ENCODE results near the gene RGS3.

RGS3 gene

DNA sequence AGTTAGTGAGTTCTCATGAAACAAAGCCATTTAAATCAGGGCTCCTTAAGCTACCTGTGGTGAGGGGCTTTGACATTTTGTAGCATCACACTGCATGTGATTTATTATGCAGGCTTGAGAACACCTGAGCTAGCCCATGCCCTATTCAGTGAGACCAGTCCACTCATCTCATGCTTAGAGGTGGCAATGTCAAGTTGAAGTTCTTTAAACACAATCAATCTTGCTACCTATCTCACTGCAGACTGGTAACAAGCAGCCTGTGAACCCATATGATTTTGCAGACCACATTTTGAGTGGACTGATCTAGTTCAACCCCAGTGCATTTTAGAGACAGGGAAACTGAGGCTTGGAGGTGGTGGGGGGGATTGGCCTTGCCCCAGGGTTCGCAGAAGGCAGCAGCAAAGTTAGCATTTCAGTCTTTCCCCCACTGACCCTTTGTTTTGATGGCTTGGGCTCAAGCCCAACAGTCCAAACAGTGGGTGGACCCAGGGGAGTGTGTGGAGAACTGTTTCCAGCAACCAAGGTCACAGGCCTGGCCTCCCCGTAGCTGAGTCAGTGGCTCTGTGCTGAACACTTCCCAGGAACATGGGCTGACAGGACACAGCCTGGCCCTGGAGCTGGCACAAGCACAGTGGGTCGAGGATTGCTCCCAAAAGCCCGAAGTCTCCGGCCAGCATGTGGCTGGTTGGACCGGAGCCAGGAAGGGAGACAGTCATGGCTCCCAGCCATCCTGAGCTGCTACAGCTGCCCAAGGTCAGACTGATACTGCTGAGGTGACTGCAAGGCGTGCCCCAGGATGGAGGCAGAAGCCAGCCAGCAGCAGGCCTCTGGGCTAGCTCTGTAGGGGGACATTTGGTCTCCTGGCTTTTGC is 95.3 kb downstream of the RGS3 start:
- no peak for ATAC-seq

- no peak for ATAC-seq
Observed at GRCh38 chr9:113559834-113560800, 96.6 kb downstream of the RGS3 start.

DNA sequence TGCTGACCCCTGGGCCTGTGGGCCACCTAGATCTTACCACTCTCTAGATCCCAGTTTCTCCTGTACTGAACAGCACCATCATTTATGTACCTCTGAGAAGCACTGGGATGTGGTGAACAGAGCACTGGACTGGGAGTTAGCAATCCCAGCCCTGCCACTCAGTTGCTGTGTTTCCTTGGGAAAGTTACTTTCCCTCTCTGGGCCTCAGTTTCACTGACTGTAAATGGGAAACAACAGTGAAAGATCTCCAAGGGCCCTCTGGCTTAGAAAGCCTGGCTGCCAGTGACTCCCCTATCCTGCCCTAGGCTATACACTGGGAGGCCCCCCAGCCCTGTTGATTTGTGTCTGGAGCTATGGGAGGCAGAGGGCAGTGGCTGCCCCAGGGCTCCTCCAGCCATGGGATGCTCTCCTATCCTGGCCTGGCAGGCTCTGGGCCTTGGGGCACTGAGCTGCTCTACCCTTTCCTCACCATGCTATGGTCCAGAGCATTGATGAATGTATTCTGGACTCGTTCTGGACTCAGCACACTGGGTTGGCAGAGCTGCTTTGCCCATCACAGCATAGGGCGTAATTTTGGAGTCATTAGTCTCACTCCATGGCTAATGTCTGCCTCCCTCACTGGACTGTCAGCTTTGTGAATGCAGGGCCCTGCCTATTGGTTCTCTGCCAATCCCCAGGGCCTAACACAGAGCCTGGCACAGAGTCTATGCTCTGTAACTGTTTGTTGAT is 99.3 kb downstream of the RGS3 start:
- no peak for ATAC-seq

DNA sequence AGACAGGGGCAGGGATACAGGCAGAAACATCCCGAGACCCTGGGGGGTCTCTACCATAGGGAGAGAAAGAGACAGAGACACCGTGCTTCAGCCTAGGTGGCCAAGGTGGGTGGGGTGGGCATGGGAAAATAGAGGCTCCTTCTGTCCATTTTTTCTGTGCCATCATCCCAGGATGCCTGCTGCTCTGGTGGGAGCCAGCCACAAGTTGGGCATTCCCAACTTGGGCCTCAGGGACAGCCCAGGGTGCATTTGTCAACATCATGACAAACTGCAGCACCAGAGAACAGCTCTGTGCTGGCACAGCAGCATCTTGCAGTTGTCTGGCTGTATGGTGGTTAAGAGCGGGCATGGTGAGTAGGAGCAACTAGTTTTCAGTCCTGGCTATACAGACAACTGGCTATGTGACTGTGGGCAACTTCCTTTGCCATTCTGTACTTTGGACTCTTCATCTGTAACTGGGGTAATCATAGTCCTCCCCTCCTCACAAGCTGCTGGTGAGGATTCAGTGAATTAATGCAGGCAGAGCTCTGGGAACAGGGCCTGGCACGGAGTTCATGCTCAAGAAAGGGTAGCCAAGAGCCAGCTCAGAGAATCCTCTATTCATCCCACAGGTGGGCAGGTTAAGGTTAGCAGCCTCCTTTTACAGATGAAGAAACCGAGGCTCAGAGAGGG is 100.4 kb downstream of the RGS3 start:
- ATAC-seq = no peak

DNA sequence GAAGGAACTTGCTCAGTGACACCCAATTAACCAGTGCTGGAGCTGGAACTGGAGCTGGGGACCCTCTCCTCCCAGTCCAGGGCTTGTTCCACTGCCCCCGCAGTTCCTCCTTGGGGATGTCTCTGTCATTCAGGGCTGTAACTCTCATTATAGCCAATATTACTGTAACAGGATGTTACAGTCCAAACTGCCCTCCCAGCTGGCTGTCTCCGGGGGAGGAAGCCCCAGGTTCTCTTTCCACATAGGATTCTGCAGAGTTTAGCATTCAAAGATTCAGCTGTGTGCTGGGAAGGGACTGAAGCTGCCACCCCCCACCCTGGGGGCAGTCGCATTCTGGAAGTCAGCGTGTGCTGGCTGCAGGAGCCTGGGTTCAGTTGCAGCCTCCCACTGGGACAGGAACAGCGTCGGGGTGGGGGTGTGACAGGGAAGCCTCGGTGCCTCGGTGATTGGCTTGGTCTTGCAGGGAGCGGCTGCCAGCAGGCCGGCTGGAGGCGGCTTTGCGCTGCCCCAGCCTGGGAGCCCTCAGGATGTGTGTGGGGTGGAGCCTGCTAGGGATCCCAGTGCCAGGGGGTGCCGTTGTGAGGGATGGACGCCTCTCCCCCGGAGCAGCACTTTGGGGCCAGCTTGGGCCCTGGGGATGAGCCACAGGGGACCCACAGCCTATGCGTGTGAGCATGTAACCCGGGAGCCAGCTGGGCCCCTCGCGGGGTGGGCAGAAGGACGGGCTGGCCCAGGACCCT is 101.1 kb downstream of the RGS3 start:
- ATAC-seq = no peak

- no peak for ATAC-seq
Observed at GRCh38 chr9:113566016-113566711, 102.6 kb downstream of the RGS3 start.

GRCh38 chr9:113566712-113567071 is 103.2 kb downstream of the RGS3 start:
- no peak for ATAC-seq

GRCh38 chr9:113567361-113568080 is 104.0 kb downstream of the RGS3 start:
- ATAC-seq = no peak

DNA sequence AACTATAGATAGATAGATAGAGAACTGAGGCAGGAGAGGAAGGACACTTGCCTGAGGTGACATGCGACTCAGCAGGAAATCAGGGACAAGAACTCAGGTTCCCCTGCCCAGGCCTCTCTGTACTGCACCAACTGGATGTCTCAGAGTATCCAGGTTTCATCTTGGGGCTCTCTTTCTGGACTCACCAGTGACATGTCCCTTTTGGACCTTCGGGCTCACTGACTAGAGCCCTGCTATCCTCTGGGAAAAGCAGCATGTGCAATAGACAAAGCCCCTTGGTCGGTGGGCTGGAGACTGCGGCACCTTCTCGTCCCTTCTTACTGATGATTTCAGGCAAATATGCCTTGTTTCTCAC is 104.5 kb downstream of the RGS3 start:
- ATAC-seq = no peak

DNA sequence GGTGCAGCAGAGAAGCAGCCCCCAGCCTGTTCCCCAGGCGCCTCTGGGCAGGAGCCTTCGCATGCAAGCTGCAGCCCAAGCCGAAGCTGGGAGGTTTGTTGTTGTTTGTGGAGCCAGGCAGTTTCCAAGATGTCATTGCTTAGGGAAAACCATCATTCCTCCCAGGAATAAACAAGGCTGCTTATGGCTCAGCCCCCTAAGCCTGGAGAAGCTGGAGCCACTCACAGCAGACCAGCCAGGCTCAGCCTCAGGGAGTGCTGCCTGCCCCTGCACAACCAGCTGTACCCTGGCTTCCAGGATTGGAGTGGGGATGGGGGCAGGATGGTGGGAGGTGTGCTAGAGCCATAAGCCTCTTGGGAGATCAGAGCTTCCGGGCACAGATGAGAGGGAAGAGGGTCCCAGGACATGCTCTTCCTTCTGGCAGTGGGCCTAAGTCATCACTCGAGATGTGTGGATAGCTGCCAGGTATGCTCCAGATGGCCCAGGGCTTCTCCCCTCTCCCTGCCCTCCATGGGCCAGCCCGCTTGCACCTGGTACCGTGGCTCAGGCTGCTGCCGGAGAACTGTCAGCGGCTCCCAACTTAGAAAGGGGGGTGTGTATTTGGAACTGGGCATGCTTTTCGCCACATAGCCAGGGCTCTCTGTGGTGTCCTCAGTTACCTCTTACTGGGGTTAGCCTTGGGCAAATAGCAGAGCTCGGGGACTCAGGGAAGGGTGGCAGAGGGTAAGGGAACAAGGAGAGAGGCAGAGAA is 105.2 kb downstream of the RGS3 start:
- no peak for ATAC-seq

DNA sequence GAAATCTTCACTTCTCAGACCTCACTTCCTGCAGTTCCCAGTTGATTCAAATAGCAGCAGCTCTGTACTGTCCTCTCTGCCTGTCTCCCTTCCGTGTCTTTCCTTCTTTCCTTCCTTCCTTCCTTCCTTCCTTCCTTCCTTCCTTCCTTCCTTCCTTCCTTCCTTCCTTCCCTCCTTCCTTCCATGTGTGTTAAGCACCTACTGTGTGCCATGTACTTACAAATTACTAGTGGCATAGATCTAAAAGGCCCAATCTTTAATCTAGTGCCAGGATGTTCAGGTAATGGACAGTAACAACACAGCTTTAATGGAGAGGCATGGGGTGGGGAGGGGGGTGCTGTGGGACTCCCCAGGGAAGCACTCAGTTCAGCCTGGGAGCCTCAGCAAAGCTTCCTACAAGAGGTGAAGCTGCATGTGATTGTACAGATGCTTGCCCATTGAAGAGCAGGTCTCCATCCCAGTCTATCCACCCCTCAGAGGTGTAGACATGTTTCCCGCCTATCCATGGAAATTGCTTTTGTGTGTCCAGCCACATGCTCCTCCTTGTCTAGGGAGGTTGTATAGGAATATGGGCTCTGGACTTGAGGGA is 106.0 kb downstream of the RGS3 start:
- ATAC-seq = no peak

DNA sequence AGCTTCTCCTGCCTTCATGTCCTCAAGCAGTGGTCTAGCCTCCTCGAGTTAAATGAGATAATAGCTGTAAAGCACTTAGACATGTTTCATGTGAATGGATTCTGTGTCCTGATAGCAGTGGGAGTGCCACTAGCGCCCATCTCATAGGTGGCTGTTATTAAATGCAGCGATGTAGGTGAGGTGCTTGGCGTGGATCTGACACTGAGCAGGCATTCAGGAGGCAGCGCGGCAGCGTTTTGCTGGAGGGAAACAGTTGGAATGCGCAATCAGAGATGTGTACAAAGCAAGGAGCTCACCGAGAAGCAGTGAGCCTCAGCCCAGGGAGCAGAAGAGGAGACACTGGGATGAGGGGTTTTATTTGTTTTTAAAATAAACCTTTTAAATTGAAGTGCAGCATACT is 106.6 kb downstream of the RGS3 start:
- ATAC-seq = no peak

- ATAC-seq = peak in 1 of 2 donors; percentile 41
Observed at GRCh38 chr9:113570749-113571711, 107.5 kb downstream of the RGS3 start.

- no peak for ATAC-seq
Observed at GRCh38 chr9:113572076-113572861, 108.7 kb downstream of the RGS3 start.

- ATAC-seq = no peak
Observed at GRCh38 chr9:113573046-113573958, 109.8 kb downstream of the RGS3 start.

DNA sequence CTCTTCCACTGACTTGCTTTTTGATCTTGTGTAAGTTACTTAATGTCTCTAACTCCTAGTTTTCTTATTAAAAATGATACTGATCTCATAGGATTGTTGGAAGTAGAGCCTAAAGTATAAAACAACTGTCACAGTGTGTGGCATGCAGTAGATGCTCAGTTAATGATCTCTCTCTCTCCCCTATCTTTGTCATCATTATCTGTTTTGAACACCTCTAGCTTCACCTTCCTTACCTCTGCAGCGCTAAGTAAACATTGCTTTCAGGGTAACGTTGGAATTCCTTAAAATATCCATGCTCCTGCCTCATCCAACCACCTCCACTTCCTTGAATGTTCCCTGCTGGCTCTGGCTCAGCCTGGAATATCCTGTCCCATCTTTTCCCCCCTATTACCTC is 110.4 kb downstream of the RGS3 start:
- ATAC-seq = no peak

Data from activated CD4-positive, CD25-positive, alpha-beta regulatory T cell treated with anti-CD3 and anti-CD28 coated beads, Interleukin-2, amount 50 U/mL, for 24 hours (primary cell).